ENCODE data around the gene RWDD3.

- TF ChIP-seq MTA3 (IDR thresholded peaks at IDR 0.05; ENCODE audit: borderline replicate concordance, low read length) (no peak), EZH2 (IDR thresholded peaks at IDR 0.05; ENCODE audit: borderline replicate concordance, control insufficient read depth, low read depth, low read length) (no peak)
Observed at GRCh38 chr1:95197616-95198252, 36.3 kb upstream of the RWDD3 start.
